Left colon (tissue), 2 donors: ENCODE results near the gene SNAI1. TPM values are rescaled to one million over a fixed set of nuclear protein-coding genes. Genes with fewer than 3 reads are reported as not detected.
A peak's percentile ranks its signal among the peaks of the same experiment; 100 is the strongest.
"Not testable (repeated sequence)": the region's sequence is repeated elsewhere in the genome, so short reads cannot be mapped to it uniquely, and the experiment has no call there.

ENCODE experiments used
- ATAC-seq: fragments of 200-7000 bp; cut with Tn5 transposase; one replicate; pipeline ENCODE4 v1.9.1; 2020; ENCODE audit warnings: mild to moderate bottlenecking, moderate library complexity
- DNase-seq, 2 donors: peaks; one replicate each; pipeline ENCODE4 v3.0.0-alpha.2; 2020
- intact Hi-C, 2 donors: fragments of 100-400 bp; cut with DNase I in 1 of 2; cut with micrococcal nuclease in 1 of 2; formaldehyde crosslinking; loops; one replicate each; pipeline versions ENCODE4 v1.11.2 to v1.14.0; 2022; cut with DNase I, micrococcal nuclease
- total RNA-seq, 2 donors: library from RNA; stranded (reverse); fragmentation: NEBNext Ultra II Directional; extraction: Animal tissue kit (Norgen Biotek cat#: 25700); gene quantifications; one replicate each; pipeline ENCODE4 v1.2.1, GENCODE V29; 2021
- donor health status: DM: no; HTN: no; CAD: no.
- donor health status: DM: yes; HTN: yes; CAD: no.

Gene SNAI1
- total RNA-seq, 2 donors from 2014 or later = 0.25 to 0.46 TPM

DNA sequence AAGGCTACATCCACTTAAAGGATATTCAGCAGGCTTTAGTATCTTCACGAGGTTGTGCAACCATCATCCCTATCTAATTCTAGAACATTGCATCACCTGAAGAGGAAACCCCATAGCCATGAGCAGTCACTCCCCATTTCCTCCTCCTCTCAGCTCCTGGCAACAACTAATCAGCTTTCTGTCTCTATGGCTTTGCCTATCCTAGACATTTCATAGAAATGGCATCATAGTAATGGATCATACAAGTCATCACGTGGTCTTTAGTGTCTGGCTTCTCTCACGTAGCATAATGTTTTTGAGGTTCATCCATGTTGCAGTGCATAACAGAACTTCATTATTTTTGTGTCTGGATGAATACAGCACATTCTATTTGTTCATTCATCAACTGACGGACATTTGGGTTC is 20.5 kb downstream of the SNAI1 start:
- intact Hi-C loops = no loop called here
- no peak for DNase-seq
- no peak for ATAC-seq

DNA sequence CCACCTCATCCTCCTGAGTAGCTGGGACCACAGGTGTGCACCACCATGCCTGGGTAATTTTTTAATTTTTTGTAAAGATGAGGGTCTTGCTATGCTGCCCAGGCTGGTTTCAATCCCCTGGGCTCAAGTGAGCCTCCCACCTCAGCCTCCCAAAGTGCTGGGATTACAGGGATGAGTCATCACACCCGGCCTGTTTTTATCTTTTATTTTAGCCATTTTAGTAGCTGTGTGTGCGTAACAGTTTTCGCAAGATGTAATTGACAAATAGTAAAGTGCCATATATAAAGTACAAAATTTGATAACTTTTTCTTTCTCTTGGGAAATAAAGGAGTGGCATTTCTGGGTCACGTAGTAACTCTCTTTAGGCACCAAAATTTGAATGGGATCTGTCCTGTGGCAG is 21.4 kb downstream of the SNAI1 start:
- no peak for ATAC-seq
- DNase-seq = no peak
- intact Hi-C loops = no loop called here

DNA sequence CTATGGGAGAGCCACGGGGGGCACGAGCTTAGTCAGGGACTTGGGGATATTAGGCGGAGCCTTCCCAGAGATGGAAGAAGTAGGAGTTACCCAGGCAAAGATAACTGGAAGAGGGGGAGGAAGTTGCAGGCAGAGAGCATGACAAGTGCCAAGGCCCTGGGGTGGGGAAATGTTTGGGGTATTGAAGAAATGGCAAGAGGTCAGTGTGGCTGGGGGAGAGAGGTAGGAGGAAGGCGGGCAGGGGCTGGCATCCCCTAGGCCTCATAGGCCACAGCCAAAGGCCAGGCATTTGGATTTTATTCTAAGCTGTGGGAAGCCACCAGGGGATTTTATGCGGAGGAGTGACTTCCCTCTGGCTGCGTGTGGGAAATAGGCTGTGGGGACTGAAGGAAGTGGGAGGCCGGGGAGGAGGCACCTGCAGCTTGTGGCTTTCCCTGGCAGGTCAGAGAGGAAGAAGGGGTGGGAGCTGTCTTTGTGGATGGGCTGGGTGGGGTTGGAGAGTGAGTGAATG is 22.7 kb downstream of the SNAI1 start:
- no peak for DNase-seq
- intact Hi-C loops = no loop called here
- no peak for ATAC-seq

DNA sequence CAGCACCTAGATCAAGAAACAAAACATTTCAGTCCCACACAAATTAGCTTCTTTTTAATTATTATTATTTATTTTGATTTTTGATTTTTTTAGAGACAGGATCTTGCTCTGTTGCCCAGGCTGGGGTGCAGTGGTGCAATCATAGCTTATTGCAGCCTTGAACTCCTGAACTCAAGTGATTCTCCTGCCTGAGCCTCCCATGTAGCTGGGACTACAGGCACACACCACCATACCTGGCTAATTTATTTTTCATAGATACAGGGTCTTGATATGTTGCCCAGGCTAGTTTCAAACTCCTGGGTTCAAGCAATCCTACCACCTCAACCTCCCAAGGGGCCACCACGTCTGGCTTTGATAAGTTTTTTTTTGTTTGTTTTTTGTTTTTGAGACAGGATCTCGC is 24.6 kb downstream of the SNAI1 start:
- ATAC-seq = no peak
- DNase-seq = no peak
- intact Hi-C loops = no loop called here

DNA sequence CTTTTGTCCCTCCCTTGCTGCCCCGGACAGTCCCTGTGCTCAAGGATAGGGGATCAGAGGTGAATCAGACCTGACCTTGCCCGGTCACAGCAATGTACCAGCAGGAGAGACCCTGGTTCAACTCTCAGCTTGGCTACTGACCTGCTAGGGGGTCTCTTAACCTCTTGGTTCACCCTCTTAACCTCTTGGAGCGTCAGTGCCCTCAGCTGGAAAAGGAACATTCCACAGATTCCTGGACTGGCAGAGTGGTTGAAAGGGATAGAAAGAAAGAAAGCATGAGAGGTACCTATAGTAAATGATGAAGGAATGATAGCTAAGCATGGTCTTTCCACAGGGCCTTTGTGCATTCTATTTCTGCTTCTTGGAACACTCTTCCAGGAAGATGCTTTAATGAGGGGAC is 25.2 kb downstream of the SNAI1 start:
- ATAC-seq (no peak), DNase-seq (no peak)
- intact Hi-C loops = no loop called here

DNA sequence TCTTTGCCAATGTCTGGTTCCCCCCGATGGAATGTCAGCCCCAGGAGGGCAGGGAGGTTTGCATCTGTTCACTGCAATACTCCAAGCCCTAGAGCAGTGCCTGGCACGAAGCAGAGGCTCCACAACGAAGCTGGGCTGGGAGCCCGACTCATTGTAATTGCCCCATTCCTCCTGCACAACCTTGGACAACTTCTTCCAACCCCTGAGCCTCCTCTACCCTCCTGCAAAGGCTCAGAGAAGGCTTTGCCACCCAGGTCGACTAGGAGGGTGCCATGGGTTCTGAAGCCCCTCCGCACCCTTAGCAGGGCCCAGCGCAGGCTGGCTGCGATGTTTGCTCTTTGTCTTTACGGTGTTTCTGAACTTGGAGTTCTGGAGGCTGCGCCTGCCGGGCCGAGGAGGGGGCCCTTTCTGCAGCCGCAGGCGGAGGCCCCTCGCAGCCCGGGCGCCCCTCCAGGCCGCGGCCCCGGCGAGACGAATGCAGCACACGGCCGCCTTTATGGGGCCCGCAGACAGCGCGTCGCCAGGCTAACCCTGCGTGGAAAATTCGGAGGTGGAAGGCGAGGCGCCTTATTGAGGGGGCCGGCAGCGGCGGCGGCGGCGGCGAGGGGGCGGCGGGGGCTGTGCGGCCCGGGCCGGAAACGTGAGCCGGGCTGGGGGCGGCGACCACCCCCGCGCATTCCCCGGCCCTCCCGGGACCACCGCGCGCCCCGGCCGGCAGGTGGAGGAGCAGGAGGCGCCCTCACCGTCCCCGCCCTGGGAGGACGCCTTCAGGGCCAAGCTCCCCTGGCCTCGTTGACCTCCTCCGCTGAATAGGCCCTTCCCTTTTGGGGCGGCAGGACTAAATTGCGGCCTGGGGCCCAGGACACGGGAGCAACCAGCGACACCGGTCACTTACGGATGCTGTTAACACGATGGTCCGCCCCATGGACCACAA is 27.0 kb downstream of the SNAI1 start:
- DNase-seq (no peak), ATAC-seq (no peak)
- intact Hi-C loops = no loop called here

DNA sequence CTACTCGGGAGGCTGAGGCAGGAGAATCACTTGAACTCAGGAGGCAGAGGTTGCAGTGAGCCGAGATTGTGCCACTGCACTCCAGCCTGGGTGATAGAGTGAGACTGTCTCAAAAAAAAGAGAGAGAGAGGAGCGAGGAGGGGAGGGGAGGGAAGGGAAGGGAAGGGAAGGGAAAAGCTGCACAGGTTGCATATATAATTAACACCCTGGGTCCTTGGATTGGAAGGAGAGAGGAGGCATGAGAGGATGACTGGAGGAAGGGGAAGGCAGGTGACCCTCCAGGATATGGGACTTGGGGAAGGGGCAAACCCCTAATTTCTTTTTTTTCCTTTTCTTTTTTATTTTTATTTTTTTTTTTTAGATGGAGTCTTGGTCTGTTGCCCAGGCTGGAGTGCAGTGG is 28.8 kb downstream of the SNAI1 start:
- ATAC-seq, DNase-seq, intact Hi-C loops: not testable (repeated sequence)

DNA sequence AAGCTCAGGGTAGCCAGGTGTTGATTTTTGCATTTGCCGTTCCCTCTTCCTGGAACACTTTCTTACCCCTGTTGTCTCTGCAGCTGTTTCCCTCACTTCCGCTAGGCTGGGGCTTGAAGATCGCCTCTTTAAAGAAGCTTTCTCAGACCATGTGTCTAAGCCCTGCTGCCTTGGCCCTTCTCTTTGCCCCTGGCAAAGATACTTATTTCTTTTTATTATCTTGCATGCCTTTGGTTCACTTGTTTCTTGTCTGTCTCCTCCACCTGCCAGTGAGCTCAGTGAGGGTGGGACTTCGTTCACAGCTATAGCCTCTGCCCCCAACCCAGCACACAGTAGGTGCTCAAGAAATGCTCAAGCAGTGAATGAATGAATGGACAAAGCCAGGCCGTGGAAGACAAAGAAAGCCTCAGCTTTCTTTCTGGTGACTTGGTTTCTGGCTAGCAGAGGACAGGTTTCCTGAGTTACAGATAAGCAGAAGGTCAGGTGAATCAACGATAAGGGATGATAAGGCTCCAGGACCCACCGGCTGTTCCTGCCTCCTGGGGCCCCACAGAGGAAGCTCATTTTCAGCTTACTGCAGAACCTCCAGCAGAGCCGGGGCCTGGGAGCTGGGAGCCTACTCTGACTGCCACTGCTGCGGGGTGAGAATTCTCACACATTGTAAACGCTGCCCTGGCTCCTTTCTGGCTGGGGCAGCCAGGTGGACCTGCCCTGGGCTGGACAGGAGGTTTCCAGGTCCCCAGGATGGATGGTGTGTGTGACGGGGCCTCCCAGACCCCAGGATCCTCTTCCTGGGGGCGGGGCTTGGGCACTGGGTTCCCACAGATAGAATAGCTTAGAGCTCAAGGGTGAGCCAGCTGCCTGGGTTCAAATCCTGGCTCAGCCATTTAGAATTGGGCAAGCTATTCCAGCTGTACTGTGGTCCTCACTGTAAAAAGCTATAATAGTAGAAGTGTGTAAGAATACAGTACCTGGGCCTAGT is 29.8 kb downstream of the SNAI1 start:
- no peak for ATAC-seq
- no peak for DNase-seq
- intact Hi-C loops = no loop called here

DNA sequence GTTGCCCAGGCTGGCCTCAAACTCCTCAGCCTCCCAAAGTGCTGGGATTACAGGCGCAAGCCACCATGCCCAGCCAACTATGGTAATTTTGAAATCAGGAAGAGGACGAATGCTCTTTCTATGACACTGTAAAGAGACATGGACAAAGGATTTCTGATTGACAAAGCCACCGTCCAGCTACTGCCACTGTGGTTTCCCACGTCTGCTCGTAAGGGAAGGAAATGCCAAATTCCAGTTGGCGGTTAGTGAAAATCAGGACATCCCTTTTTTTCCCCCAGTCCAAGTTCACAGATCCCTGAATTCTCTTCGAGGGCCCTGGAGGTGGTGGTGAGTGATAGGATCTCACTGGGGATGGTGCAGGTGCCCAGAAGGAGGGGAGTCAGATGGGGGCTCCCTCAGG is 31.2 kb downstream of the SNAI1 start:
- ATAC-seq = no peak
- intact Hi-C loops = no loop called here
- no peak for DNase-seq

DNA sequence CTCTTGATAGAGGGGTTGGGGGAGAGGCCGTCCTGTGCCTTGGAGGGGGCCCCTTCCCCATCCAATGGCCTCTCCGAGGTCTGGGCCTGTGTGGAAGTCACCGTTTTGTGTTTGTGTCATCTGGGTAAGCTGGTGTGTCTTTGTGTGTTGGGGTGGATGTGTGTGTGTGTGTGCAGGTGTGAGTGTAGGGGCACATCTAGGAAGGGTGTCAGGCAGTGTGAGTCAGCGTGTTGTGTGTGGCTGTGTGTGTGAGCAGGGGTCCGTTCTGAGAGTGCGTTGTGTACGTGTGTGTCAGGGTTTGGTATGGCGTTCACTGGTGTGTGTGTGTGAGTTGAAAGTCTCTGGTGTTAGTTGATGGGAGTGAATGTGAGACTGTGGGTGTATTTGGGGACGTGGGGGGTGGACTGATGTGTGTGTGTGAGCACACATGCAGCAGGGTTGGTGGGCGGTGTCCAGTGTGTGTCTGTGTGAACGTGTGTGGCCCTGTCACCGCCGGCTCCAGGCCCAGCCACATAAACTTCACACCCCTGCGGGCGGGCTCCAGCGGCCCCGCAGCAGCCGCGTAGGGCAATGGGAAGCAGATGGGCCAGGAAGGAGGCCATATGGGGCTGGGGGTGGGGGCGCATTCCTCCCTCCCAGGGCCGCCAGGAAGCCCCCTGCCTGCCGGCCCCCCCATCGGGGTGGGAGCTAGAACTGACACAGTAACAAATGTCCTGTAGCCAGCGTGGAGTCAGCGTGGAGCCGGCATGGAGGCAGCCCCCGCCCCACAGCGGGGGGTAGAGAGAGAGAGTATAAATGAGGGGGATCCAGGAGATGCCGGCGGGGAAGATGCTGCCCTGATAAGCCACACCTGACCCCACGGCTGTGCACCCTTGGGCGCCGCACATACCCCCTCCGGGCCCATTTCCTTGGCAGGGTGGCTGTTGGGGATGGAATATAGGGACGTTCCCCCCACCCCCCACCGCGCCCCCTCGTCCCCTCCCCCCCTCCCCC is 32.1 kb downstream of the SNAI1 start:
- intact Hi-C loops = no loop called here
- DNase-seq (no peak), ATAC-seq (no peak)

DNA sequence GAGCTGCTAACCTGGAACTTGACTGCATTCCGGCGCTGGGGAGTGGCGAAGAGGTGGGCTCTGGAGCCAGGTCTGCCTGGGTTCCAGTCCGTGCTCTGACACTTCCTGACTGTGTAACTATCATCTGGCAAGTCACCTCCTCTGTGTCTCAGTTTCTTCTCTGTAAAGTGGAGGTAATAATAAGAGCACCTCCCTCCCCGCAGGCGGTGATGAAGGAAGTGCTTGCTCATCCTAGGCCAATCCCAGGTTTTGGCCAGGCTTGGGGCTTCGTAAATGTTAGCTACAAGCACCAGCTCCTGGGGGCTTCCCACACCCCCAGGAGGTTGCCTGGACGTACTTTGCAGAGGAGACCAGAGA is 32.8 kb downstream of the SNAI1 start:
- no peak for DNase-seq
- intact Hi-C loops = no loop called here
- no peak for ATAC-seq

DNA sequence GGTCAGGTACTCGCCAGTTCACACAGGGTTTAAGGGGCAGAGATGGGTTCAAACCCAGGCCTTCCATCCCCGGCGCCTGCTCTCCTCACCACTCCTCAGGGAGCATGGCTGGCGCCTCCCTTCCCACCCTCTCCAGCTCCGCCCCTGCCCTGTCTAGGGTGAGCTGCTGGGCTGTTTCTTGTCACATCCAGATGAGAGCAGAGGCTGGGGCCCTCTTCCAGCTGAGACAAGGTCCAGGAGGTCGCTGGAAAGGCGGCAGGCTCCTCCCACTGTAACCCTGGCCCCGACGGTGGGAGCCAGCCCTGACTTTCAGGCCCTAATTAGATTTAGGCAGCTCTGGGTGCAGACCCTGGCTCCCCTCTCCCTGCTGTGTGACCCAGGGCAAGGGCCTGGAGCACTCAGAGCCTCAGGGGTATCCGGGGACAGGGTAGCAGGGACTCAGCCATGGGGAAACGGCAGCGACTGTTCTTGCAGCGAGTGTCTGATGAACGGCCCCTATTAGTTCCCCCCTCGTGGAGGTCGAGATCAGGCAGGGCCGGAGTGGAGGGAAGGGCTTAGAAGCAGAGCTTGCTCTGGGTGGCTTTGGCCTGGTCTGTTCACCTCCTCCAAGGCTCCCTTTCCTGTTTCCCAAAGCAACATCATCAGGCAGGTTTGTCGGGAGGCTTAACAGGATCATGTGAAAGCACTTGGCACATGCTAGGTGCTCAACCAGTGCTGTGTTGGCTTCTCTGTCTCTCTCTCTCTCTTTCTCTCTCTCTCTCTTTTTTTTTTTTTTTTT is 33.4 kb downstream of the SNAI1 start:
- intact Hi-C loops = no loop called here
- ATAC-seq (no peak), DNase-seq (peak in 1 of 2 donors; percentile 36)

DNA sequence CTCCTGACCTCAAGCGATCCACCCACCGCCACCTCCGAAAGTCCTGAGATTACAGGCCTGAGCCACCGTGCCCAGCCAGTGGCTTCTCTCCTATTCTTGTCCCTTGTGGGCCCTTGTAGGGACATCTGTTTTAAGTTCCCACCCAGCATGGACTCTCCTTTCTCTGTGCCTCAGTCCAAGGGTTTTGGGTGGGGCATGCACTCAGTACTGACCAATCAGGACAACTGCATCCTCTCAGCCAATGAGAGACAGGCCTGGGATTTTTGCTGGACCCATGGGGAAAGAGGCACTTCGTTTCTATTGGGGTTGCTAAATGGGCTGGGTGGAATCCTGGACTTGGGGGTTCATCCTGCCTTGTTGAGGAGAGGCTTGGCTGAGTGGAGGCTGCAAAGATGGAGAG is 34.4 kb downstream of the SNAI1 start:
- ATAC-seq (no peak), DNase-seq (no peak)
- intact Hi-C loops = no loop called here

DNA sequence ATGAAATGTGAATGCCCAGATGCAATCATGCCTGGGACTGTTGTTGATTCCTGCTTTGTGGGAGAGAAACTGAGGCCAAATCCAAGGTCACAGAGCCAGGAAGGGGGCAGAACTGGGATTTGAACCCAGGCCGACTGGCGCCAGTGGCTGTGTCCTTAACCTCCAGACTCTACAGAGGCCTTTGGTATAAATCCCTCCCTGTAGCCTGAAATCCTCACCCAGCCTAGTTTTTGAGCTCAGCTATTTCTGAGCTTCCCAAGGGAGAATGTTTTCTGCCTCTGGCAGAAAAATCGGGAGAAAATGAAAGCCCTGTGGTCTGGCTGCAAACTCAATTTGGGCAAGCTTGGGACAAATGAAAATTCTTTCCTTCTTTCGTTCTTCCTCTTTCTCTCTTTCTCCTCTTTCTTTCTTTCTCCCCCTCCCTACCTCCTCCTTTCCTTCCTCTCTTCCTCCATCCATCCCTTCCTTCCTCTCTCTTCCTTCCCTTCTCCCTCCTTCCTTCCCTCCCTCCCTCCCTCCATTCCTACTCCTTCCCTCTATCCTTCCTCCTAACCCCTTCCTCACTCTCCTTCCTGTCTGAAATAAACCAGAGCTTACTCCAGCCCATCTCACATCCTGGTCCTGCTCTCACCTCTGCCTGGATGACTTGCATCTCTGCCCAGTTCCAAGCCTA is 34.9 kb downstream of the SNAI1 start:
- ATAC-seq (no peak), DNase-seq (no peak)
- intact Hi-C loops = no loop called here

DNA sequence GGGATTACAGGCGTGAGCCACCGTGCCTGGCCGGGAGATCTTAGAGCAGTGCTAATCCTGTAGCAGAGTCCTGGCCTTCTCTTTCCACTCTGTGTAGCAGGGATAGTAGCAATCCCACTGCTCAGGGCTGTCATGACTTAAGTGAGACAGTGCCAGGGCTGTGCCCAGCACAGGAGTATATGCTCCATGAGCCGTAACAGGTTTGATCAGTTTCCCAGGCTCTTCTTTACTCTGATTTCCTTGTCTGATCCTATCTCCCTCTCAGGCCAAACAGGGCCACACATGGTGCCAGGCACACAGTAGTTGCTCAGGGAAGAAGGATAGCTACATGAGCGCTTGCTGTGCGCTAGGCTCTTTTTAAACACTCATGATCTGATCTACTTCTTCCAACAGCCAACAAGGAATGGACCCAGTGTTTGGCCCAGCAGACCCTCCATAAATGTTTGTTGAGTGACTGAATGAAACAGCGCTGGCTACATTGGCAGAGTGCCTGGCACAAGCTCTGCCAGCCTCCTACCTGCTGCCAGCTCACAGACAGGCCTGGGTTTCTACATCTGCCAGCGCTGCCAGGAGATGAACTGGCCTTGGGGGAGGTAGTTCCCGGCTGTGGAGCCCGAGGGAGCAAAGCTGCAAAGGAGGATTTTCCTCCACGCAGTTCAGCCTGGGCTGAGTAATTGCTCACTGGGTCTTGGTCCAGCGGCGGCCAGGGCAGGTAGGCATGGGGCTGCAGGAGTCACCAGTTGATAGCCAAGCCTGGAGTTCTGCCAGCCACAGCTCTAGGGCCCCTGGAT is 36.9 kb downstream of the SNAI1 start:
- no peak for DNase-seq
- intact Hi-C loops = no loop called here
- ATAC-seq = no peak

DNA sequence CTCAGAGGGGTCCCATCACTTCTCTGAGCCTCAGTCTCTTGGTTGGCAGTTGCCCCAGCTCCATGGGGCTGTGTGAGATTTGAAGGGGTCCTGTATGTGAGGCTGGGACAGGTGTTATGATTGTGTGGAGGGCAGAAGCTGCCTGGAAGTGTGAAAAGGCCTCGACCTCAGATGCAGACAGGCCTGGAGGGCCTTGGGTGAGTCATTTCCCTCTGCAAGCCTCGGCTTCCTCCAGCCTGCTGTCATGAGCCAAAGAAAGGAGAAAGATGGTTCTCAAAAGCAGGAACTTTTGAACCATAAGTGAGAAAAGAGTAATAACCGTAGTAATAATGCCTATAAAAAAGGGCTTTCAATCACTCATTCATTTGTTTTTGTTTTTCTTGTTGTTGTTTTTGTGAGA is 37.5 kb downstream of the SNAI1 start:
- DNase-seq = no peak
- intact Hi-C loops = no loop called here
- no peak for ATAC-seq

DNA sequence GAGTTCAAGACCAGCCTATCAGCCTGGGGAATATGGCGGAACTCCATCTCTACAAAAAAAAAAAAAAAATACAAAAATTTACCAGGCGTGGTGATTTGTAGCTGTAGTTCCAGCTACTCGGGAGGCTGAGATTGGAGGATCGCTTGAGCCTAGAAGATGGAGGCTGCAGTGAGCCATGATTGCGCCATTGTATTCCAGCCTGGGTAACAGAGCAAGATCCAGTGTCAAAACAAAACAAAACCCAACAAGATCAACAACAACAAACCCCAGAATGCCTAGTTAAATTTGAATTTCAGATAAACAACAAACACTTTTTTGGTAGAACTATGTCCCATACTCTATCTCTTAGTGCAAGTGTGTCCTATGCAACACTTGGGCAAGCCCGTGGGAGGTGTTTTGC is 39.9 kb downstream of the SNAI1 start:
- DNase-seq (no peak), ATAC-seq (no peak)
- intact Hi-C loops = no loop called here
